Mesendoderm (in vitro differentiated cells): ENCODE results near the gene MACROD1.

Source experiments
- DNase-seq: peaks from one replicate; pipeline ENCODE4 v3.0.0; 2013
- H2AK5ac ChIP-seq: 2 replicates; pipeline ENCODE4 v1.6.1; 2013; ENCODE audit warnings: low read length, inconsistent platforms
- H2BK120ac ChIP-seq: 2 replicates; pipeline ENCODE4 v1.6.1; 2013; ENCODE audit warnings: low read depth, mild to moderate bottlenecking, low read length, moderate library complexity, mixed read lengths
- H2BK15ac ChIP-seq: replicated peaks from 2 replicates; pipeline ENCODE4 v1.6.1; 2013; ENCODE audit warnings: low read depth, mild to moderate bottlenecking, moderate library complexity
- H2BK5ac ChIP-seq: 2 replicates; pipeline ENCODE4 v1.6.1; 2013; ENCODE audit warnings: low read length, inconsistent platforms
- H3K18ac ChIP-seq: 2 replicates; pipeline ENCODE4 v1.6.1; 2013; ENCODE audit warnings: mild to moderate bottlenecking, low read length, mixed read lengths
- H3K23ac ChIP-seq: one replicate; pipeline ENCODE4 v1.6.1; 2013; ENCODE audit warnings: low read length
- H3K27ac ChIP-seq: 2 replicates; pipeline ENCODE4 v1.5.1; 2013; ENCODE audit warnings: low read depth, mild to moderate bottlenecking, inconsistent platforms, low read length, moderate library complexity
- H3K27me3 ChIP-seq: 2 replicates; pipeline ENCODE4 v1.6.1; 2013; ENCODE audit warnings: low read length, control low read depth, mild to moderate bottlenecking, inconsistent platforms; ENCODE audit not compliant: insufficient read depth, poor library complexity
- H3K36me3 ChIP-seq: 2 replicates; pipeline ENCODE4 v1.6.1; 2013; ENCODE audit warnings: low read length, inconsistent platforms; ENCODE audit not compliant: control insufficient read depth, insufficient read depth
- H3K4ac ChIP-seq: one replicate; pipeline ENCODE4 v1.6.1; 2013; ENCODE audit warnings: low read depth, mild to moderate bottlenecking, low read length, moderate library complexity
- H3K4me1 ChIP-seq: 2 replicates; pipeline ENCODE4 v1.6.1; 2013; ENCODE audit warnings: low read depth, low read length, inconsistent platforms; ENCODE audit not compliant: control insufficient read depth
- H3K4me2 ChIP-seq: 2 replicates; pipeline ENCODE4 v1.6.1; 2013; ENCODE audit warnings: low read length
- H3K4me3 ChIP-seq: 2 replicates; pipeline ENCODE4 v1.5.1; 2013; ENCODE audit warnings: mild to moderate bottlenecking, low read length
- H3K56ac ChIP-seq: one replicate; pipeline ENCODE4 v1.6.1; 2013; ENCODE audit warnings: low read length
- H3K79me1 ChIP-seq: 2 replicates; pipeline ENCODE4 v1.6.1; 2013; ENCODE audit warnings: low read length, inconsistent platforms
- H3K79me2 ChIP-seq: 2 replicates; pipeline ENCODE4 v1.6.1; 2013; ENCODE audit warnings: mild to moderate bottlenecking, low read length; ENCODE audit not compliant: control insufficient read depth, insufficient read depth
- H3K9ac ChIP-seq: 2 replicates; pipeline ENCODE4 v1.6.1; 2013; ENCODE audit warnings: low read length, inconsistent platforms
- H4K5ac ChIP-seq: one replicate; pipeline ENCODE4 v1.6.1; 2013; ENCODE audit warnings: low read length
- H4K8ac ChIP-seq: one replicate; pipeline ENCODE4 v1.6.1; 2013; ENCODE audit warnings: low read depth, mild to moderate bottlenecking, control low read depth, low read length, moderate library complexity
- WGBS: extraction: QIAGEN DNeasy Blood & Tissue Kit; methylation state at CpG from one replicate; pipeline ENCODE4 v1.1.7; 2013; ENCODE audit warnings: low lambda C conversion rate, missing lambda C conversion rate; ENCODE audit not compliant: insufficient coverage; ENCODE audit errors: extremely low coverage; 5-methylcytosine and 5-hydroxymethylcytosine counted together

MACROD1 gene

DNA sequence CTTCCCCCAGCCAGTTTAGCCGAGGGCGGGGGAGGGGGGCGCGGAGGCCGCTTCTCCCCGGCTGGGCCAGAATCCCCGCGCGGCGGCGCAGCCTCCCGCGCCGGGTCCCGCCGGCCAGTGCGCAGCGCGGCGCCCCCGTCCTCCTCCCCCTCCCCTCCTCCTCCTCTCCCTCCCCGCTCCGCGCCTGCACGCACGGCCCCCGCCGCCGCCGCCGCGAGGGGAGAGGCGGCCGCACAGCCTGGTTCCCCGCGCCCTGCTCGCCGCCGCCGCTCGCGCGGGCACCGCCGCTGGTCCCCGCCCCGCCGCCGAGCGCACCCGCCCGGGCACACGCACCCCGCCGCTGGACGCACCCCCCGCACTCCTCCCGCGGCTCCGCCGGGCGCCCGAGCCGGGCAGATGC is 130.3 kb downstream of the MACROD1 start, which contains the start of gene FLRT1:
Gene FLRT1 (plus strand): TSS at position 356 of the 400 bp plus-strand sequence. CDS start 80,337 bp downstream, outside the sequence.
- no peak for DNase-seq
- Histone ChIP-seq H3K18ac (no peak within 1 kb of the TSS), H2AK5ac (no peak within 1 kb of the TSS), H3K79me1 (no peaks in the 10 kb centered on the region), H3K23ac (peak within 1 kb of the TSS; percentile 66), H2BK15ac (no peak within 1 kb of the TSS), H3K27ac (no peak within 1 kb of the TSS), H4K5ac (no peak within 1 kb of the TSS), H3K4ac (no peak within 1 kb of the TSS), H3K4me1 (no peaks in the 10 kb centered on the region), H3K36me3 (no peaks in the 10 kb centered on the region), H2BK5ac (no peak within 1 kb of the TSS), H3K9ac (no peak within 1 kb of the TSS), H2BK120ac (no peak within 1 kb of the TSS), H3K27me3 (peaks cover 28% of the 10 kb centered on the region), H3K4me2 (peak within 1 kb of the TSS; percentile 20), H3K4me3 (no peak within 1 kb of the TSS), H4K8ac (no peak within 1 kb of the TSS), H3K56ac (no peak within 1 kb of the TSS), H3K79me2 (no peaks in the 10 kb centered on the region)
- no CpG with 5 or more reads among the region's 64 CpGs for WGBS

DNA sequence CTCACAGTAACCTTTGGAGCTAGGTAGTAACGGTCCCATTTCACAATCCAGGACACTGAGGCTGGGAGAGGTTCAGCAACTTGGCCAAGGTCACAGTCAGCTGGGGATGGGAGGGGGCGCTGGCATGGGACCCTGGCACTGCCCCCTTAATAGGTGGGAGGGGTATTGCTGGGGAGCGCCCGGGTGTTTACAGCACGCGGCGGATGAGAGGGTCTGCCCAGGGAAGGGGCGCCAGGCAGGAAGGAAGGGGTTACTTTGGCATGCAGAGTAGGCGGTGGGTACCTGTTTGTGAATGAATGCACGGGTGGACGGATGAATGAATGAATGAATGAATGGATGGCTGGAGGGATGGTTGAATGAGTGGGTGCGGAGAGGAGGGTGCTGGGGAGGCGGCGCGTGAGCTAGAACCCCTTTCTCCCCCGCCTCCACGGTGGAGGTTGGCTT is 130.8 kb downstream of the MACROD1 start:
- peak overlapping the region; percentile 66 for H3K23ac ChIP-seq
- H3K27ac ChIP-seq: no peak overlapping the region
- DNase-seq: no peak
- no peaks in the 10 kb centered on the region for H3K36me3 ChIP-seq
- H3K79me1 ChIP-seq: no peaks in the 10 kb centered on the region
- H4K5ac ChIP-seq: no peak overlapping the region
- H3K9ac ChIP-seq: no peak overlapping the region
- no peak overlapping the region for H4K8ac ChIP-seq
- WGBS: no CpG with 5 or more reads among the region's 17 CpGs
- H3K56ac ChIP-seq: no peak overlapping the region
- H3K4me3 ChIP-seq: no peak overlapping the region
- H3K4me1 ChIP-seq: no peaks in the 10 kb centered on the region
- H2AK5ac ChIP-seq: no peak overlapping the region
- H3K4me2 ChIP-seq: no peak overlapping the region
- H3K4ac ChIP-seq: no peak overlapping the region
- no peak overlapping the region for H2BK15ac ChIP-seq
- H2BK5ac ChIP-seq: no peak overlapping the region
- H3K79me2 ChIP-seq: no peaks in the 10 kb centered on the region
- no peak overlapping the region for H2BK120ac ChIP-seq
- H3K27me3 ChIP-seq: peaks cover 28% of the 10 kb centered on the region
- no peak overlapping the region for H3K18ac ChIP-seq

DNA sequence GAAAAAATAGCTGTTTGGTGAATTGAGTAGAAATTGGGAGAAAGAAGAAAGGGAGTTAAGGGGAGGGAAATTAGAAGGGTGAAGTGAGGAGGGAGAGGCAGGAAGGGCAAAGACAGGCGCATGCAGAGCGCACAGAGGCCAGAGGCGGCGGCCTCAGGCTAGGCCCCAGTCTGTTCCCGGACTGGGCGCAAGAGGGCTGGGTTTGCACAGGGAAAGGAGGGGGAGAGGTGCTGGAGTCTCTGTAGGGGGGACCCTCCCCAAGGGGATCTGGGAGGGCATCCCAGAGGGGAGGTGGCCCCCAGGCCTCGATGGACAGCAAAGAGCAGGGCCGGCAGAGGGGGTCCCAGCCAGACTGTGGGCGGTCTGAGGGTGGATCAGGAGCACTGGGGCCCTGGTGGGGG is 131.5 kb downstream of the MACROD1 start:
- H4K8ac ChIP-seq: no peak overlapping the region
- no peak overlapping the region for H3K4ac ChIP-seq
- no peaks in the 10 kb centered on the region for H3K79me2 ChIP-seq
- H3K4me2 ChIP-seq: no peak overlapping the region
- H3K4me3 ChIP-seq: no peak overlapping the region
- no peak overlapping the region for H2BK120ac ChIP-seq
- no peaks in the 10 kb centered on the region for H3K4me1 ChIP-seq
- peak; percentile 56 for DNase-seq
- no peak overlapping the region for H2BK15ac ChIP-seq
- no peak overlapping the region for H2BK5ac ChIP-seq
- no peak overlapping the region for H3K56ac ChIP-seq
- H3K23ac ChIP-seq: no peak overlapping the region
- WGBS: no CpG with 5 or more reads among the region's 9 CpGs
- H3K79me1 ChIP-seq: no peaks in the 10 kb centered on the region
- H3K9ac ChIP-seq: no peak overlapping the region
- H2AK5ac ChIP-seq: no peak overlapping the region
- H3K27ac ChIP-seq: no peak overlapping the region
- H4K5ac ChIP-seq: no peak overlapping the region
- H3K27me3 ChIP-seq: peaks cover 28% of the 10 kb centered on the region
- no peaks in the 10 kb centered on the region for H3K36me3 ChIP-seq
- no peak overlapping the region for H3K18ac ChIP-seq

DNA sequence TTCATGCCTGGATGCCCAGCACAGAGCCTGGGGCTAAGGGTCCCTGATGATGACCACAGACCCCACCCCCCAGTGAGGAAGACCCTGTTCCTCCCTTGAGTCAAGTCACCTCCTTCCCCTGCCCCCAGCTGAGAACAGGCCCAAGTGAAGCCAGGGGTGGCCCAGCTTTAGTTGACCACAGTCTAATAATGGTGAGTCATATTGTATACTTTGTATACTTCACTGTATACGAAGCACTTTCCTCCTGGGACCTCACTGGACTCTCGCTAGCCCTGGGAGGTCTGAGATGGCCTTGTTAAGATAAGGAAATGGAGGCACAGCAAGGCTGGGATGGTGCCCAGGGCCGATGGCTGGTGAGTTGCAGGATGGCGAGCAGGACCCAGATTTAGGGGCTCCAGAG is 133.9 kb downstream of the MACROD1 start:
- H3K36me3 ChIP-seq: no peaks in the 10 kb centered on the region
- H3K4ac ChIP-seq: no peak overlapping the region
- no CpG with 5 or more reads among the region's 4 CpGs for WGBS
- H2BK5ac ChIP-seq: no peak overlapping the region
- H2BK15ac ChIP-seq: no peak overlapping the region
- H3K4me3 ChIP-seq: no peak overlapping the region
- no peak overlapping the region for H3K56ac ChIP-seq
- no peak overlapping the region for H4K8ac ChIP-seq
- no peaks in the 10 kb centered on the region for H3K79me1 ChIP-seq
- H3K79me2 ChIP-seq: no peaks in the 10 kb centered on the region
- no peak for DNase-seq
- H3K4me1 ChIP-seq: peaks cover 10% of the 10 kb centered on the region
- no peak overlapping the region for H2AK5ac ChIP-seq
- H3K23ac ChIP-seq: no peak overlapping the region
- no peak overlapping the region for H2BK120ac ChIP-seq
- no peak overlapping the region for H3K27ac ChIP-seq
- H4K5ac ChIP-seq: no peak overlapping the region
- peaks cover 22% of the 10 kb centered on the region for H3K27me3 ChIP-seq
- no peak overlapping the region for H3K9ac ChIP-seq
- H3K18ac ChIP-seq: no peak overlapping the region
- no peak overlapping the region for H3K4me2 ChIP-seq

DNA sequence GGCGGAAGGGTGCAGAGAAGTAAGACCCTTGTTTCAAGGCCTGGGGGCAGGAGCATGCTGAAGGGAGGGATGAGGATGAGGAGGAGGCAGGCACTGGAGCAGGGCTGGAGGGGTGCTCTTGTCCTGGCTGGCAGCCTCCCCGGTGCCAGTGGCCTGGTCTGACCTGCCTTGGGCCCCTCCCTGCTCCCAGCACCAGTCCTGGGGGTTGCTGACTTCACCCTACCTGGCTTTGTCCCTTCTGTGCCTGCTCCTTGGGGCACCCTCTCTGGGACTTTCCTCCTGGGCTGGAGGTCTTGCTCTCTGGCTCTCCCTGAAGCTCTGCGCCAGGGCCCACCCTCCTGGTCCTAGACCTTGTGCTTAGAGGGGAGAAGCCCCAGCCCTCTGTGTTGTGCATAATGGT is 134.9 kb downstream of the MACROD1 start:
- no peak overlapping the region for H2BK15ac ChIP-seq
- no peaks in the 10 kb centered on the region for H3K79me2 ChIP-seq
- DNase-seq: no peak
- H3K4me1 ChIP-seq: peaks cover 10% of the 10 kb centered on the region
- H3K36me3 ChIP-seq: no peaks in the 10 kb centered on the region
- no peak overlapping the region for H2BK120ac ChIP-seq
- H4K8ac ChIP-seq: no peak overlapping the region
- H3K27me3 ChIP-seq: peaks cover 12% of the 10 kb centered on the region
- no peak overlapping the region for H3K4ac ChIP-seq
- H3K79me1 ChIP-seq: no peaks in the 10 kb centered on the region
- no peak overlapping the region for H4K5ac ChIP-seq
- H3K23ac ChIP-seq: no peak overlapping the region
- no peak overlapping the region for H2AK5ac ChIP-seq
- H3K9ac ChIP-seq: no peak overlapping the region
- H3K56ac ChIP-seq: no peak overlapping the region
- H3K18ac ChIP-seq: no peak overlapping the region
- WGBS: no CpG with 5 or more reads among the region's 3 CpGs
- no peak overlapping the region for H3K27ac ChIP-seq
- H3K4me2 ChIP-seq: no peak overlapping the region
- H3K4me3 ChIP-seq: no peak overlapping the region
- no peak overlapping the region for H2BK5ac ChIP-seq

DNA sequence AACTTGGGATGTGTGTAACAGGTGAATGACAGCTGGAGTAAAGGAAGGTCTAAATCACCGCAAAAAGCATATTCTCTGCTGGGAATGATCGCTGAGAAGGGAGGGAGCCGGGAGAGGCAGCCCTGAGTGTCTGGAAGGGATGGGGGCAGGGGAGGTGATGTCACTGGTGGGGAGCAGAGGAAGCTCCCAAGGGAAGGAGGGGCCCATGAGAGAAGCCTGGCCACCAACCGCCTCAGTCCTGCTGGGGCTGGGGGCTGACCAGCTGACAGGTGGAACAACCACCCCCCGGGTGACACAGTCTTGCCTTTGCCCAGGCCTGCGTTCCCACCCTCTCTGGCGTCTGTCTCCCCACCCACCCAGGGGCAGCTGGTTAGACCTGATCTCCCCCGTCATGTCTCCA is 136.1 kb downstream of the MACROD1 start:
- no peak overlapping the region for H3K56ac ChIP-seq
- H3K79me2 ChIP-seq: no peaks in the 10 kb centered on the region
- H3K4me1 ChIP-seq: peaks cover 10% of the 10 kb centered on the region
- no peak overlapping the region for H3K4ac ChIP-seq
- no peak overlapping the region for H3K27ac ChIP-seq
- no peak overlapping the region for H4K5ac ChIP-seq
- H3K9ac ChIP-seq: no peak overlapping the region
- H3K18ac ChIP-seq: no peak overlapping the region
- no peaks in the 10 kb centered on the region for H3K36me3 ChIP-seq
- no peak overlapping the region for H3K4me2 ChIP-seq
- no peak overlapping the region for H3K23ac ChIP-seq
- DNase-seq: no peak
- H3K27me3 ChIP-seq: peaks cover 3% of the 10 kb centered on the region
- H2BK15ac ChIP-seq: no peak overlapping the region
- H3K4me3 ChIP-seq: no peak overlapping the region
- H2BK120ac ChIP-seq: no peak overlapping the region
- no peak overlapping the region for H2BK5ac ChIP-seq
- no peak overlapping the region for H4K8ac ChIP-seq
- no peaks in the 10 kb centered on the region for H3K79me1 ChIP-seq
- no CpG with 5 or more reads among the region's 8 CpGs for WGBS
- no peak overlapping the region for H2AK5ac ChIP-seq
